Fibroblast of mammary gland (primary cell): ENCODE data around the gene ST3GAL4.
"Not testable (repeated sequence)": the region's sequence is repeated elsewhere in the genome, so short reads cannot be mapped to it uniquely, and the experiment has no call there.

Experiments
- DNase-seq: peaks from one replicate; pipeline ENCODE4 v3.0.0-alpha.2; 2010; ENCODE audit warnings: low read depth
- H3K4me3 ChIP-seq: 2 replicates; pipeline ENCODE4 v1.5.1; 2011; ENCODE audit warnings: low read depth, mild to moderate bottlenecking, low read length, moderate library complexity; ENCODE audit not compliant: control insufficient read depth
- TF ChIP-seq, protein P1 (sequence below): conservative IDR thresholded peaks from 2 replicates; pipeline ENCODE4 v1.5.1; 2011; ENCODE audit warnings: low read depth, low read length, inconsistent platforms; ENCODE audit not compliant: control insufficient read depth, insufficient read depth

ST3GAL4 gene

DNA sequence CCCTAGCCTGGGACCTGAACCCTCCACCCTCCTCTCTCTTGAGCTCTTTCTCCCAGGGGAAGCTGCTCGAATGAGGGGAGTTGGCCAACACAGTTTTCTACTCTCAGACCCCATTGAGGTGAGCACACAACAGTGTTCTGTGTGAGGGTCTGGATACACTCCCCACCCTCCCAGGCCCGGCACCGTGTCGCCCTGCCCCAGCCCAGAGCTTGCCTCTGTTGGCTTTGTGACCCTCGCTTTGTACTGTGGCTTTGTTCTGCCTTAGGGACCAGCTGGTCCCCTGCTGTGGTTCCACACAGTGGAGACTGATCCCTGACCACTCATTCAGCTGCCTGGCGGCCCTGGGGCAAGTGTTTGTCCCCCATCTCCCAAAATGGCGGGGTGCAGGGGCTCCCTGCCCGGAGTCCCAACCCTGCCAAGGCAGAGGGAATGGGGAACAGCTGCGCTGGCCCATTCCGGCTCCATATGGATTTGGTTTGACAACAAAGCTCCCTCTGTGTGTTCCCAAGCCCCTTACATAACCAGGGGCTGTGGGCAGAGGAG, 8.3 kb downstream of the ST3GAL4 start:
- H3K4me3 ChIP-seq, result no peak overlapping the region
- no peak for DNase-seq
- TF ChIP-seq, protein P1, sequence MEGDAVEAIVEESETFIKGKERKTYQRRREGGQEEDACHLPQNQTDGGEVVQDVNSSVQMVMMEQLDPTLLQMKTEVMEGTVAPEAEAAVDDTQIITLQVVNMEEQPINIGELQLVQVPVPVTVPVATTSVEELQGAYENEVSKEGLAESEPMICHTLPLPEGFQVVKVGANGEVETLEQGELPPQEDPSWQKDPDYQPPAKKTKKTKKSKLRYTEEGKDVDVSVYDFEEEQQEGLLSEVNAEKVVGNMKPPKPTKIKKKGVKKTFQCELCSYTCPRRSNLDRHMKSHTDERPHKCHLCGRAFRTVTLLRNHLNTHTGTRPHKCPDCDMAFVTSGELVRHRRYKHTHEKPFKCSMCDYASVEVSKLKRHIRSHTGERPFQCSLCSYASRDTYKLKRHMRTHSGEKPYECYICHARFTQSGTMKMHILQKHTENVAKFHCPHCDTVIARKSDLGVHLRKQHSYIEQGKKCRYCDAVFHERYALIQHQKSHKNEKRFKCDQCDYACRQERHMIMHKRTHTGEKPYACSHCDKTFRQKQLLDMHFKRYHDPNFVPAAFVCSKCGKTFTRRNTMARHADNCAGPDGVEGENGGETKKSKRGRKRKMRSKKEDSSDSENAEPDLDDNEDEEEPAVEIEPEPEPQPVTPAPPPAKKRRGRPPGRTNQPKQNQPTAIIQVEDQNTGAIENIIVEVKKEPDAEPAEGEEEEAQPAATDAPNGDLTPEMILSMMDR, result no peak

DNA sequence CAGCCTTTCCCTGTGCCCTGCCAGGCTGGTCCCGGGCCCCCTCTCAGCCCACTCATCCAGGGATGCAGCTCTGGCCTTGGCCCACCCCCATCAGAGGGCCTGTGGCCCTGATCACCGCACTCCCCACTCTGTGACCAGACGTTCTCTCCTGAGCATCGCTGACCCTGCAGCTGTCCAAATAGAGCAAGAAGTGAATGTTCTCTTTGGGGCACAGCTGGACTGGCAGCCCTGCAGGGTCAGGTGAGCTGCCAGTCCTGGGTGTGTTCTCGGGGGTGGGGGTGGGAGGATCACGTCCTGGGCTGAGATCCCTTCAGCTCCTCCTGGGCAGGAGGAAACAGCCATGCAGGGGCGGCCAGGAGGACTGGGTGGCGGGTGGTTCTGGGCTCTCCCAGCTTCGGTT, 9.2 kb downstream of the ST3GAL4 start:
- H3K4me3 ChIP-seq, DNase-seq: not testable (repeated sequence)

DNA sequence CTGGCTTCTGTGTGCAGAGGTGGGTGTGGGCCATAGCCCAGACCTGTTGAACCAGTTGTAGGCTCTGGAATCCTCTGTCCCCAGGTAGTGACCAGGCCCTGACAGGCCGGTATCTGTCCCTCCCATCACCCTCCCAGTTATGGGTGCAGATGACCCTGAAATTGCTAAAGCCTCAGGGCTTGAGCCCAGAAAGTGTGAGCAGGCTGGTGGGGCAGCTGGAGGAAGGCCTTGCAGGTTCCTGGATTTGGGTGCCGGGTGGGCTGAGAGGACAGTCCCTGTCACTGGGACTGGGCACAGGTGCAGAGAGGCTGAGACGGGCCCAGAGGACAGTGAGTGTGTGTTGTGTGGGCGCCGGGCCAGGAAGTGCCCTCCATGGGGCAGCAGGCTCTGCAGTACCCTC, 10.0 kb downstream of the ST3GAL4 start:
- not testable (repeated sequence) for DNase-seq, H3K4me3 ChIP-seq

DNA sequence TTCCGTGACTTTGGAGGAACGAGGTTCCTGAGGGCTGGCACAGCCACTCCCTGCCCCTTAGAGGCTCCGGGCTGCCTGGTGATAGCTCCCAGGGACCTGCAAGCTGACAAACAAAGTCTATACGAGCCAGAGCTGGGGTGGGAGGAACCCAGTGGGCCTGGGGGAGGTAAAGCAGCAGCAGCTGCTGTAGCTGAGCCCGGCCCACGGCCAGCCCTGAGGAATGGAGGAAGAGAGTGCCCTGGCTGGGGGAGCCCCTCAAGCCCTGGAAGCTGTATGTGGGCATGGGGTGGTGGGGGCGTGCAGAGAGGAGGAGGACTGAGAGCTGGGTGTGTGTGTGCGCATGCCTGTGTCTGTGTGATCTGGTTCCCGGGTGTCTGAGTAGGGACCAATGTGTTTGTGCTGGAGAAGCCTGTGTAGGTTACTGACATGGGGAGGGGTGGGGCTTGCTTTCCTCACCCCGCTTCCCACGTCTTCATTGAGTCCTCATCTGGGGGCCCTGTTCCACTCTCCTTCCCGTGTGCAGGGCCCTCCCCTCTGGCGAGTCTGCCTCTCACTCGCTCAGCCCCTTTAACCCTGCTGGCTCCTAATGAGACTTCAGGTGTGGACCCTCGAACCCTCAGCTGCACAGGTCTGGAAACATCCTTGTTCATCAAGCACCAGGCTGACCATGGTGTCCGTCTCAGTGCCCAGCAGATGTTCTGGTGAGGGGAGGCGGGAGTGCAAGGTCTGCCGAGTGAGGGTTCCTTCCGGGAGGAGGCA, 10.8 kb downstream of the ST3GAL4 start:
- DNase-seq, result no peak
- H3K4me3 ChIP-seq, result no peak overlapping the region
- TF ChIP-seq, protein P1, result no peak

DNA sequence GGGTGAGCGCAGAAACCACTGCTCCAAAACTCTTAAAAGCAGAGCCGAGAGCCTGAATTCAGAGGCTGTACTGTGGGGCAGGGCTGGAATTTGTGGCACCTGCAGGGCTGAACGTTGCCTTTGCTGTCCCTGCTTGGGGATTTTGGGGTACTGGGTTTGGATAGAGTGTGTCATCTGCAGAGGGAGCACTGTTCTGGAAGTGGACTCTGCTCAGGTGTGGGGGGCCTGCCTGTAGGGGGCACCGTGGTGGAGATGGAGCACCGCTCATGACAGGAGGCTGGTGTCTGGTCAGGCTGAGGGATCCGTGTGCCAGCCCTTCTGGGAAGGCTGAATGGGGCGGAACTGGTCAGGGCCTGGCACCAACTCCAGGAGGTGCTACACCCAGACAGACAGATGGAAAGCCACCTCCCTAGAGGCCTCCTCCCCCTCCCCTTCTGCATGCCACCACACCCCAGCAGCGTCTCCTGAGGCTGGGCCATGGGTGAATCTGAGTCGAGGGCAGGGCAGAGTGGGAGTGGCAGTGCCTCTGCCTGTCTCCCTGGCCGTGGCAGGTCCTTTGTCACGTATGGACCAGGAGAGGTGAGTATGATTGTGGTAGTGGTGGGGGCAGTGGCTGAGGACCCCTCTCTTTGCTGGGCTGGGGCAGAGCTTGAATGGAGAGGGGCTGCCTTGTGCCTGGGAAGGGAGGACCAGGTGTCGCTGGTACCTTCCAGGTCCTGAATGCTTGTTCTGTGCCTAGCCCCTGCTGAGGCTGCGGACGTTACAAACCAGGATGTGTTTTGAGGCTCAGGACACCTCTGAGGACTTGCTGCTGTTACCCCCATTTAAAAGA, 11.6 kb downstream of the ST3GAL4 start:
- not testable (repeated sequence) for H3K4me3 ChIP-seq

DNA sequence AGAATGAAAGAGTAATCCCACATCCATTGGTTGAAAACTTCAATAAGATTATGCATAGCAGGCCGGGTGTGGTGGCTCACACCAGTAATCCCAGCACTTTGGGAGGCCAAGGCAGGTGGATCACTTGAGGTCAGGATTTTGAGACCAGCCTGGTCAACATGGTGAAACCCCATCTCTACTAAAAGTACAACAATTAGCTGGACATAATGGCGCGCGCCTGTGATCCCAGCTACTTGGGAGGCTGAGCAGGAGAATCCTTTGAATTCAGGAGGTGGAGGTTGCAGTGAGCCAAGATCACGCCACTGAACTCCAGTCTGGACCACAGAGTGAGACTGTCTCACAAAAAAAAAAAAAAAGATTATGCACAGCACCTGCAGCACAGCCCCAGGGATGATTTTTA, 12.3 kb downstream of the ST3GAL4 start:
- not testable (repeated sequence) for DNase-seq, H3K4me3 ChIP-seq

More for the DNA sequence above, 11.6 kb downstream of the ST3GAL4 start:
- not testable (repeated sequence) for DNase-seq

DNA sequence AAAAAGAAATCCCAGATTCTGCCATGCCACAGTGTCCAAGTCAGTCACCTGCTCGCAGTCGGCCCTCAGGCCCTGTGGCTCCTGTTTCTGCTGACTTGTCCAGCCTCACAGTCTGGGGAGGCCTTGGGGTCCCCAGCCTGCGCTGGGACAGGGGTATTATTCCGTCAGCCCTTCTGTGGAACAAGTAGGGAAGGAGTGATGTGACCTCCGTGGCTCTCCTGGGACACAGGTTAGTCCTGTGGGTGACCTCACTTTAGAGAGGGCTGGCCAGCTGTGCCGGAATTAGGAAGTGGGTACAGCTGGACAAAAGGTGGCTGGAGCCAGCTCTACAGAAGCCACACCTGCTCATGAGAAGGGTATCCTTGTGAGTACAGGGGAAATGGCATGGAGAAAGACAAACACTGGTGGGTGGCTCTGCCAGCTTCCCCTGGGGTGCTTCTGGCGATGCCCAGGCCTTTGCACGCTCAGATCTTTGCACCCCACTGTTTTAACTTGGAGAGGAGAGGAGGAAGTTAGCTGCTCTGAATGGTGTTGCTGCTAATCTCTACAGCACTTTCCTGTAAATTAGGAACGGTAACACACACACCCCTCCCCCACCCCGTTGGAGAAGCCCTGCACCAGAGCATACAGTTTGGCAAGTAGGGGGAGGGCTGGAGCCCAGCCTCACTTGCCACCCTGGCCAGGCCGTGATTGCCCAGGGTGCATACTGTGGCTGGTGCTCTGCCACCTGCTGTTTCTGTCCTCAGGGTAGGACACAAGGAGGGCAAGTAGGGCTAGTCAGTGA, 13.0 kb downstream of the ST3GAL4 start:
- H3K4me3 ChIP-seq, DNase-seq: not testable (repeated sequence)

DNA sequence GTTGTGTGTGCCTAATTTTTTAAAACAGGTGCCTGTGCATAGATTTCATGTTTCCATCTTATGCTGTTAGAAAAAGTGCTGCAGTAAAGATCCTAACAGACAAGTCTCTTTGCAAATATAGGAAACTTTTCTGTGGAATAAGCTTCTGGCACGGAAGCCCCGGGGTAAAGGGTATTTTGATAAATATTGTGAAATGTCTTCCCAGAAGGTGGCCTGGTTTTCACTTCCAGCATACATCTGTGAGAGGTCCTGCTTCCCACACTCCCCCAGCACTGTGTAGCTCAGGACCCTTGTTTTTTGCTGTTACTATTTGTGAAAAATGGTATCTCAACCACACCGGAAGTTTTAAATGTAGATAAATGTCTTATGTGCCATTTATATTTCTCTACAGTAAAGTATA, 14.5 kb downstream of the ST3GAL4 start:
- TF ChIP-seq, protein P1, result no peak
- DNase-seq, result no peak
- H3K4me3 ChIP-seq, result no peak overlapping the region

DNA sequence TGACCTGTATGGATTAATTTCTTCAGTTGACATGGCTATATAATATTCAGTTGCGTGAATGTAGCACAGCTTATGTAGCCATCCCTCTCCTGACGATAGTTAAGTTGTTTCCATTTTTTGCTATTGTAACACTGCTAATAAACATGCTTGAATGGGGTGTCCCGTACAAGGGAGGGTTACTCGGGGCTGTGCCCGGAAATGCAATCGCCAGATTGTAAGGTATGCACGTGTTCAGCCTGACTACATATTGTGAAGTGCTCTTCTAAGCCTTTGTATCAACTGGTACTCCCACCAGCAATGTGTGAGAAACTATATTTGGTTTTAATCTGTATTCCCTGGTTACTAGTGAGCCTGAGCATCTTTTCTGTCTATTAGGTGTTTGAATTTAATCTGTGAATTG, 16.1 kb downstream of the ST3GAL4 start:
- TF ChIP-seq, protein P1, result no peak

DNA sequence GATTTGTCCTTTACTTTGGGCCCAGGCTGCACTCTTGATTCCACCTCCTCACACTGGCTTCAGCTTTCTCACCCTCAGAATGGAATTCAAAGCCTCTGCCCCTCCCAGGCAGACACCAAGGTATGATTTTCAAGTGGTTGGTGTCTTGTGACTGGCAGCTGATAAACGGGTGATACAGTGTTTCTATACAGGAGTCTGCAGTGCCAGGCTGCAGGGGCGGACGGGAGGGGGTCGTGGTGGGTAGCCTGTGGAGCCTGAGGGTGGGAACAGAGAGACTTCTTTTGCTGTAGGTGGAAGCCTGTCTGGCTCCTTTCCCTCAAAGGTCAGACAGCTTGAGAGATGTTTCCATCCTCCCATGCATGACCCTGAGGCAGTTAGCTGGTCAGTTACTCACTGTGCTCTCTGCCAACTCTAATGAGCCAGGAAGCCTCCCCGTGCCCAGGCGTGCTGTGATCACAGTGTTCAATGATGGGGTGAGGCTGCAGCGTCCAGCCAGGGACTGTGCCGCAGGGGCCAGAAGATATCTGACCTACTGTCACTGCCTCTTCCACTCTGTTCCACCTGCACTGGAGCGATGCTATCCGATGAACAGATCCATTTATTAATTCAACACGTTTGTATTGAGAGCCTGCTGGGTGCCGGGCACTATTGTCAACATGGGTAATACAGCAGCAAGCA, 18.0 kb downstream of the ST3GAL4 start:
- DNase-seq, H3K4me3 ChIP-seq: not testable (repeated sequence)

More for the DNA sequence above, 16.1 kb downstream of the ST3GAL4 start:
- DNase-seq, result no peak
- H3K4me3 ChIP-seq, result no peak overlapping the region

DNA sequence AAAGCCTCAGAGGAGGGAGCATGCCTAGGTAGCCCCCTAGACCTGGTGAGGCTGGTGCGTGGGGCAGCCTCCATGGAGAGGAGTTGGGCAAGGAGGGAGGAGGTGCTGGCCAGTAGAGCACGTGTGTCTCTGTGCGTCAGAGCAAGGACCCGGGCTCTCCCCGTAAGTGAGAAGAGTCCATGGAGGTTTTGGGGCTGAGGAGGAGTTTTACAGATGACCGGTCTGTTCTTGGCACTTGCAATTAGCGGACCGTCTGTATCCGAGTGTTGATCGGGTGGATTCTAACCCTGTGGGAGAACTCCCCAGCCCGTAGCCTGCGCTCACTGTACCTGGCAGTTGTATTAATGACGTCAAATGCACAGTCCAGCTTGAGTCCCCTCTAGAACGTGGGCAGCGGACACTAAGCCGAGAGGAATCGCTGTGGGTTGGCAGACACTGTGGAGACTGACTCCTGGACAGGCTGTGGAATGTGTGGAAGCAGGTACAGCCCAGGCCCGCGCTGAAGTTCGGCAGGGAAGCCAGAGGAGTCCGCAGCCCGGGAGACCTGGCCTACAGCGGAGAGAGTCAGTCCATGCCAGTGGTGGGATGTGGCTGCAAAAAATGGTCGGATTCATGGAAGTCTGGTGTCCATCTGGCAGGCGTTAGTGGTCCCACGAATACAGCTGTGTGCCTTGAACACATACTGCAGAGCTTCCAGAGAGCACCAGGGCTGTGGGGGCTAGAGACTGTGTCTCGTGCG, 19.2 kb downstream of the ST3GAL4 start:
- not testable (repeated sequence) for H3K4me3 ChIP-seq

More for the DNA sequence above, 19.2 kb downstream of the ST3GAL4 start:
- DNase-seq, result peak; percentile 59
